Superior temporal gyrus (tissue), 1 donor: ENCODE measurements around the gene CRYZ.
A peak's percentile ranks its signal among the peaks of the same experiment; 100 is the strongest.

Experiments
- DNase-seq: peaks from one replicate; pipeline ENCODE4 v3.0.0-alpha.2; 2016; ENCODE audit errors: extremely low spot score

Gene CRYZ

DNA sequence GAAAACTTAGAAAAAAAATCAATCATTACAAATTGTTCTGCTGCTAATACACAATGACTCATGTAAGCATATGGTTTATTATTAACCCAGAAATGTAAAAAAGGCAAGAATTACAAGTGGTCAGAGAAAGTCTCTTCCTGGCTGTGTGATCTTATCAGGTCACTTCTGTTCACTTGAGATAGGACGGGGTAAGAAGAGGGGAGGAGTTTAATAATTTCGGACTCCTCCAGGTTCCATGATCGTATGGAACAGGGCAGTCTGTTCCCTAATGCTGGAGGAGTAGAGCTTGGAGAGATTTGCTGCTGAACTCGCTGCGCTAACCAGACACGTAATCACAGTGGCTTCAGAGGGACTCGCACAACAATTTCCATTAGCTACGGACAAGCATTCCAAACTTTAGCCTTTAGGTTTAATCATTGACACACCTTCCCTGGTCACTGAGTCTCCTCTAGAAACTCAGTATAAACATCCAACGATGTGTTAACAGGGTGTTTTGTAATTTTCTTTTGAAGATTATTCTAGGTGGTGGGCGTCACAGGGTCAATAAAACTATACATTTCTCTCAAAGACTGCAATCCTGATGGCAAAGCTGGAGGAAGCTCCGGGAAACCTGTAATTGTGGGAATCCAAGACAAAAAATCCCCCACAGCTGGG, 1.3 kb downstream of the CRYZ start:
- no peak for DNase-seq

DNA sequence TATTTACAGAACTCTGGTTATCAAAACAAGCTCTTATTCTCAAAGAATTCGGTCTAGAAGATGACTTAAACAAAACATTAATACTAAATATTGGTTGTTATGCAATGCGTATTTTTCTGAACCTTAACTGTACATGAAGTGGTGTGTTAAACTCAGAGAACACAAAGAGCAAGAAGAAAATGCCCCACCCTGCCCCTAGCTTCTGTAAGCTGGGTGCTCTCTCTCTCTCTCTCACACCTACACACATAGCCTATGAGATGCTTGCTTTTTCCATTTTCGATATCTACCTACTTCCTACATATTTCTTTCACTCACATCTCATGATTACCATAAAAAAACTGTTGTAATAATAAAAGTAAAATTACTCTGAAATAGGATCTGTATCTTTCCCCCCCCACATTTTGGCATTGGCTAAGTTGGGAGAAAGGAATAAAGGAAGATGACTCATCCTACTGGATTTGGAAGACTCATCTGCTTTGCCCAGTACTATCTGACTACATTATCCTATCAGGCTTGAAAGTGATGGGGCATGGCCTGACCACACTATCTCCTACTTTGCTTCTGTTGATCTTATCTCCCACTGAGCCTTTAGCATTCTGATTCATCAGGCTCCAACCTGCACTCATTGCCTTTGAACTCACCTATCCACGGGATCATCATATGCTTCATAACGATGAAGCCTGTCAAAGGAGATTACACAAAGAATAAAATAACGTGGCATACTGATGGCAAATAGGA, 2.9 kb downstream of the CRYZ start:
- DNase-seq = no peak

DNA sequence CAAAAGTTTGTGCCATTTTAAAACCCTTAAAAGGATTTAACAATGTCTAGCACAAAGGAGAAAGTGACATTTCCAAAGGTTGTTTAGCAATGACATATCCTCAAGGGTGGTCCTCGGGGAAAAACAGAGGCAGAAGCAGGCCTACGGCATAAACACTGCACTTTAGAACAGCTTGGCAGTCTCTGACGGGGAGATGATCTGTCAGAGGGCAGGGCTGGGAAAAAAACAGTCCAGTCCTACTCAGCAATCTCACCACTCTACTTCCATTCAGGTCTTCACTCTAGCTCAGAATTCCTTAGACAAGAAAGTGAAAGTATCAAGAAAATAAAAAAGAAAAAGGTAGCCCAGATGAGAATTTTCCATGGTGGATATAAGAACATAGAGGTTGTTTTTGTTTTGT, 4.1 kb downstream of the CRYZ start:
- DNase-seq = no peak

DNA sequence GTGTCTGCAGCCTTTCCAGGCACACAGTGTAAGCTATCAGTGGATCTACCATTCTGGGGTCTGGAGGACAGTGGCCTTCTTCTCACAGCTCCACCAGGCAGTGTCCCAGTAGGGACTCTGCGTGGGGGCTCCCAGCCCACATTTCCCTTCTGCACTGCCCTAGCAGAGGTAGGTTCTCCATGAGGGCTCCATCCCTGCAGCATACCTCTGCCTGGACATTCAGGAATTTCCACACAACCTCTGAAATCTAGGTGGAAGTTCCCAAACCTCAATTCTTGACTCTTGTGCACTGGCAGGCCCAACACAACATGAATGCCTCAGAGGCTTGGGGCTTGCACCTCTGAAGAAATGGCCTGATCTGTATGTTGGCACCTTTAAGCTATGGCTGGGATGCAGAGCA, 6.8 kb downstream of the CRYZ start:
- no peak for DNase-seq

DNA sequence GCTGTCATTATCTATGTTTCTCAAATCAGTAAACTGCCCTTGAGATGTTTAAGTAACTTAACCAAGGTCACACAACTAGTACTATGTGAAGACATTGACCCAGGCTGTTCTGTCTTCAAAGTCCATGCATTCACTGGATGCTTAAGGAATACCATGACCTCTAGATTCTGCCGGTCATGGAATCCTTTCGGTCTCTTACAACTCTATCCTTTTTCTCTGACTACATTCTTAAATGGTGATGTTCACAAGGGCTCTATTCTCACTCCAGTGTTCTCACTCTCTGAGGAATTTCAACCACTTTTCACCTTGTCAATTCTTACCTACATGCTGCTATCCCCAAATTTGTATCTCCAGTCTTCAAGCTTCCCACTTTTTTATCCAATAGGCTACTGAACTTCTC, 15.2 kb downstream of the CRYZ start:
- no peak for DNase-seq

DNA sequence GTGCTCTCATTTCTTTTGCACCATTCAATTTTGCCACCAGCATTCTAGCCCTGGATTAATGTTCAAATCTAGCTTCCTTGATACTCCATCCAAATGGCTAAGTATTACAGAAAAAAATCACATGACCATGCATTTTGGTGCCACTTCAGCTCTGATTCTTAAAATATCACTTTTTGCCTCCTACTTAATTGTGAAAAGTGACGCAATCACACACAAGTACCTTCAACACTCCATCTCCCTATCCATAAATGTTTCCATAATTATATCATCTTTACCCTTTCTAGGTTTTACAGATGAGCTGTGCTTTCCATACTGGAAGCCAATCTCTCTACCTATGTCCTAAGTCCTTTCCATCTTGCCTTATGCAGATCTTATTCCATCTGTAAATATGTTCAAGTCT, 16.0 kb downstream of the CRYZ start:
- no peak for DNase-seq

DNA sequence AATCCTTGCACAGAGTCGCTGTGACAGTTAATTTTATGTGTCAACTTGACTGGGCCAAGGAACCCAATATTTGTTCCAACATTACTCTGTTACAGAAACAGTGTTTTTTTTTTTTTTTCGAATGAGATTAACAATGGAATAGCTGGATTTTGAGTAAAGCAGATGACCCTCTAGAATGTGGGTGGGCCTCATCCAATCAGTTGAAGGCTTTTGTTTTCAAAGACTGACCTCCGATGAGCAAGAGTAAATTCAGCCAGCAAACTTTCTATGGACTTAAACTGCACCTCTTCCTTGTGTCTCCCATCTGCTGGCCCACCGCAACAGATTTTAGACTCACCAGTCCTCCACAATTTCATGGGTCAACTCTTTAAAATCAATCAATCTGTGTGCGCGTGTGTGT, 17.0 kb downstream of the CRYZ start:
- no peak for DNase-seq

DNA sequence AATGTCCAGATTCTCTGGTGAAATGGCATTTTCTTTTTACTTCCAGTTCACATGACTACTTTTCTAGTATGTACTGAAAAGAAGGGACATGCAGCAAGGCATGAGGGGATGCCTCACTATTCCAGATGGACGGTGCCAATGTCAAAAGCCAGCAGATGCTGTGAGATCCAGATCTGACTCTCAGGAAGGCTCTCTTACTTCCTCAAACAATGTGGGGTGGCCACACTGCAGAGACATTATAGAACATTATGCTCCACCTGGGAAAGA, 17.7 kb downstream of the CRYZ start:
- no peak for DNase-seq

DNA sequence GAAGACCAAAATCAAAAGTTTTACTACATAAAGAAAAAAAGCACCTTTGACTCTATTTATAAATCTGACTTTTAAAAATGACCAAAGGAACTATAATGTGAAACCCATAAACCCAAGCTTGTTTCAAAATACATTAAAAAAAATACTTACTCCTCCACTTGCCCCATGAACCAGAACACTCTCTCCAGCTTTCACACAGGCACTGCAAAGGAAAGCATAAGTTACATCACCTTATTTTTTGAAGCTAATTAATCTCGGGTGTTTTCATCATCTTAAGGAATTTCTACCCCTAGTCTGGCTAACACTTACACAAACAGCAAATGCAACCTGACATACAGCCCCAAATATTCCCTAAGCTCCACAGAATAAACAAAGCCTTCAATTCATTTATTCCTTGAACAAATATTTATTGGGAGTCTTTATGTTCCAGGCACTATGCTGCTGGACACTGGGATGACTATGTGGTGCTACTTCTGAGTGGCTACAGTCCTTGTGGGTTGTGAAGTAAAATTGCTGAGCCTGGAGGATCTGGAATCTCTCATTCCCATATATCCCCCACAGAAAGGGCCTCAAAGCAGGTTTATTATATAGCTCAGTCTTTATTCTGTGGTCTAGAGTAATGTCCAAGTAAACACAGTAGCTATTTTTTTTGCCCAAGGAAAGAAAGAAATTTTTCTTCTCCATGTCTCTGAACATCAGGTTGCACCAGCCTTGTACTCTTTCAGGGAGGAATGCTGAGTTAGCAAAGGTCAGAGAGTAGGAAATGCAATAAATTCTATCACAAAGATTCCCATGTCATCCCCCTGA, 18.2 kb downstream of the CRYZ start:
- no peak for DNase-seq

DNA sequence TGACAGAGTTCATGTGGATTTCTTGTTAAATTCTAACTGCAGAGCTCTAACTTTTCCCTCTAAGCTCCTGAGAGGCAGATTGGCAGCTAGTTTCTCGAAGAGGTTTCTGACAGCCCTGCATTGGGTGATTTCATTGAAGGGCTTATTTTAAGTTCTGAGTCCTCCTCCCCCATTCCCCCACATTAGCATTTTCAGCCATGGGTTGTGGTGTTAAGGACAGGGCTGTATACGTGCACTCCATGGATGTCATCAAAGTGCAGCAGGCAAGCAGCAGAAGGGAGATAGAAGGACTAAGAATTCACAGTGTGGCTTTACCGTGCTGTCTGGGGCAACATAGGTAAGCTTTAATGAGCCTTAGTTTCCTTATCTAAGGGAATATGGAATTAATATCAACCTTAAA, 19.0 kb downstream of the CRYZ start:
- DNase-seq = no peak

DNA sequence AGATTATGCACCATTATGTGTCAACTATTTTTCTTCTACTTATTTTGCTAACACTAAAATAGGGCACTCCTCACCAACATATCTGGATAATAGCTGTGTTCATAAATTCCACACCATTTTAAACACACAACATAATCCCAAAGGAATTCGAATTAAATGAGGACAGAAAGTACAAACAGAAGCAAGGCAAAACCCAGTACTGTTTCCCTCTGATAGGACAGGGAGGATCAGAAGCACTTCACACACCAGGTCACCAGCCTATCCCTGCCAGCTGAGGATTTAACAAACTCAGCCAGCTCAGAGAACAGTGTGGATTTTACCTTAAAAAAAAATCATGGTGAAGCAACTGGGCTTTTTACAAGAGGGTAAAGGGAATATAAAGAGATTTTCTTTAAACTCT, 20.0 kb downstream of the CRYZ start:
- DNase-seq = no peak

DNA sequence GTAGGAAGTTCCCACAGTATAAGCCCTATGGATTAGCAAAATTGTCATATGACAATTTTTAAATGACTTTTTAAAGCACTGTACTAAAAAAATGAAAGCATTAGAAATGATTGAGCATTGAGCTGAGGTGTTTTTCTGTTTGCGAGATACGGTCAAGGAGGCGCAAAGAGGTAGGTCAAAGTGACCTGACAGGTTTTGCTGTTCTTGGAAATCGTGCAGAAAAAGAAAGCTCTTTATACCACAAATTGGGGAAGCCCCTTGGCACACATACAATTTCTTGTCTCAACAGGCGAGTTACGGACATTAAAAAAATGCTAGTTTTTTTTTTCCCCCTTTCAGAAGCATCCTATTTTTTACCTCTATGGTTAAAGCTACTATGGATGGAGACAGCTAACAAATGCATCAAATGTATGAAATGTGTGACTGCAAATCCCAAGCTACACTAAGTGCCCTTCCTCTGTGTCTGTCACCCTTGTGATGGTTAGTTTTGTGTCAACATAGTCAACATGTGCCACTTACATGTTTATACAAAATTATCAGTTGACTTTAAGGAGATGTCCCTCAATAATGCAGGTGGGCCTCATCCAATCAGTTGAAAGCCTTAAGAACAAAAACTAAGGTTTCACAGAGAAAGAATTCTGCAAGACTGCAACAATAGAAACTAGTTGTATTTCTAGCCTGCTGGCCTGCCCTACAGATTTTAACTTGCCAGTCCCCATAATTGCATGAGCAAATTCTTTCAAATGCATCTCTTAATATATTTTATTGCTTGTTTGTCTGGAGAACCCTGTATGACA, 29.3 kb downstream of the CRYZ start:
- DNase-seq = no peak

DNA sequence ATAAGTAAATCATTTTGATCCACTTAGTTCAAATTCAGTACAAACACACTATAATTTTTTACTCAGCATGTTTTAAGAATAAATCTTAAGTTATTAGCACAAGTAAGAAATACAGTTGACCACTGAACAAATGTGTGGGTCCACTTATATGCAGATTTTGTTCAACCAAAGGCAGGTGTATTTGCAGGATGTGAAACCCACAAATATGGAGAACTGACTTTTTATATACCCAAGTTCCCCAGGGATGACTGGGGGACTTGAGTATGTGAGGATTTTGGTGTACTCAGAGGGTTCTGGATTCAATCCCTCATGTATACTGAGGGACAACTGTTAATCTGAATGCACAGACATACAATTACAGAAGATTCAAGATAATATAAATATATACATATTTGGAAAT, 33.5 kb downstream of the CRYZ start:
- no peak for DNase-seq

DNA sequence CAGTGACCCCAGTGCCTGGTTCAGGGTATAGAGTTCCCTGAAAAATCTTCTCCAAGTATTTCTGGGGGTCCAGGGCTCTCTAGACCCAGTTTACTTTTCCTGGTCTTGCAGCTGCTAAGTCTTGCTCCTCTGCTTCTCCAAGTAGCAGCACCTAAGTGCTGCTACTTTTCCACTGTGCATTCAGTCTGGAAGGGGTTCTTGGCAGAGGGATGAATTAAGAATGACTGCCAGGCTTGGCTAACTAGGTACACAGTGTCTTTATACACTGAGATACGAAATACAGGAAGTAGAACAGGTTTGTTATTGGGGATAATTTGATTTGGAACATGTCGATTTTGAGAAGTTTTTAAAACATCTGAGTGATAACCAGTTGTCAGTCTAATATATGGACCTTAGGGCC, 35.0 kb downstream of the CRYZ start:
- no peak for DNase-seq

DNA sequence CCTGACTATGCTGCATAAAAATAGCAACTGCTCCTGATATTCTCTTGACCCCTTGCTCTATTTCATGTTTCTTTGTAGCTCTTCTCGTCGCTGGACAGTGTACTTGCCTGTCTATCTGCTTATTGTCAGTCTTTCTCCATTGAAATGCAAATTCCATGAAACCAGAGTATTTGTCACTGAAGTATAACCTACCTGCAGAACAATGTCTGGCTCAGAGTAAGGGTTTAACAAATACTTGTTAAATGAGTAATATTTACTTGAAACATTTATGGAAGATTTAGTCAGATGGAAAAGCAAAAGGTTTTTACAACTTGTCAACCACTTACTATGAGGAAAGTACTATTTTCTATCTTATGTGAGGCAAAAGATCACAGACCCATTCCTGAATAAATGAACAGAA, 39.4 kb downstream of the CRYZ start:
- no peak for DNase-seq

DNA sequence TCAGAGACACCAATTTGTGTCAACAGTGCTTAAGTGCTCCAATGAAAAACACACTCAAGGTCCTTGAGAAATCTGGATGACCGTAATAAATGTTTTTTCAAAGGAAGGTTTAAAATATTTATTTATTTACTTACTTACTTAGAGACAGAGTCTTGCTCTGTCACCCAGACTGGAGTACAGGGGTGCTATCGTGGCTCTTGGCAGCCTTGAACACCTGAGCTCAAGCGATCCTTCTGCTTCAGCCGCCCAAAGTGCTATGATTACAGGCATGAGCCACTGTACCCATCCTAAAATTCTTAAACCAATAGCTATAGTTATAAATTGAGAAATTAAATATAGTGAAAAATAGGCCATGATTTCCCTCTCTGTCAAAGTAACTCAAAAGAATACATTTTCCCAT, 41.9 kb downstream of the CRYZ start:
- DNase-seq = no peak

DNA sequence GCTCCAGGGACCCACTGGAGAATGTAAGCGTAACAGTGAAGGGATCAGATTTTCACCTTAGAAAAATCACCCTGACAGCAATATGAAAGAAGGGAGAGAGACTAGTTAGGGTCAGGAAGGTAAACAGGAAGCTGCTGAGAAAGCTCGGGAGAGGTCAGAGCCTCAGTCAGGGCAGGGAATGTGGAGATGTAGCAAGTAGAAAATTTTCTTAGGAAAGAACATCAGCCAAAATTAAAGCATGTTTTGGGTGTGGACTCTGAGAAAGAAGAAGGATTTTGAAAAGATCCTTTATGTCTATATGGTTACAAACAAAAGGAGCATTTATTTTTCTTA, 42.5 kb downstream of the CRYZ start:
- DNase-seq = no peak

DNA sequence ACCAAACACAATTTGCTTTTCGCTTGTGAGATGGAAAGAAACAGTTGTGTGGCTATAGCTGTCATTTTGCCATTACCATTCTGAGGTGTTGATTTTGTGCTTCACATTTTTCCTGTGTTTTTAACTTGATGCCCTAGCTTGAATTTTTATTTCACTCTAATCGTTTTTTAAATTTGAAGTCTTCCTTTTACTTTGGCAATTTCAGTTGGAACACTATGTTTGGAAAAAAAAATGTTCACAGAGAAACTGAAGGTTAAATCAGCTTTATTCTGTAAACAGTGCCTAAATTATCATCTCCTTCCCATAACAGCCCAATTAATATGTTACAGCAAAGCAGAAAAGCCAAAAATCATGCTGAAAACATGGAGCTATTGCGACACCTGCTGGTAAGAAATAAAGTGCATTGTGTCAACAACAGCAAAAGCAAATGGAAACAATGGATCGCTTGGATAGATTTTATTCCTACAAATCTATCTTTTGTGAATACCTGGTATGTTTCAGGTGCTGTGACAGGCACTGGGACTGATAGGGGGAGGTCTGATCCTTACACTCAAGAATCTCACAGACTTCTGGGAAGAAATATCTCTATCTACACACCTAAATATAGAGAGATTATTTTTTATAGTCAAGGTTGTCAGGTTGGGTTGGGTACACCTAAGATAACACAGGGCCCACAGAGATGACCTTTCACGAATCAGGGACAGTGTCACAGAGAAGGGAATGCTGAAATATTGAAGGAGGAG, 43.1 kb downstream of the CRYZ start:
- DNase-seq = peak; percentile 95

DNA sequence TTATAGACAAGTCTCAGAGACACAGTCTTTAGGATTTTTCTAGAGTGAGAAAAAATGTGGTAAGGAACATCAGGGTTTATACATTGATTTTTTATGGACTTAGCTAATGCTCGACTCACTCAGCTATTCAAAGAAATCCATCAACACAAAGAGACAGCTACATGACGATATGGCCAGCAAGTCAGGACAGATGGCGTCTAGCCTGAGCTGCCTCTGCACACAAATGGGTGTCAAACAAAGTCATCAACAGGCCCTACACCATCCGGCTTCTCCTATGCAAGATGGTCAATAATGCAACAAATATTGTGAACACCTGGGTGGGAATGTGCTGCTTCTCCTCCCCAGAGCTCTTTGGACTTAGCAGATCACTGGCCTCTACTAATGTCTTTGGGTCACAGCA, 45.9 kb downstream of the CRYZ start:
- no peak for DNase-seq

DNA sequence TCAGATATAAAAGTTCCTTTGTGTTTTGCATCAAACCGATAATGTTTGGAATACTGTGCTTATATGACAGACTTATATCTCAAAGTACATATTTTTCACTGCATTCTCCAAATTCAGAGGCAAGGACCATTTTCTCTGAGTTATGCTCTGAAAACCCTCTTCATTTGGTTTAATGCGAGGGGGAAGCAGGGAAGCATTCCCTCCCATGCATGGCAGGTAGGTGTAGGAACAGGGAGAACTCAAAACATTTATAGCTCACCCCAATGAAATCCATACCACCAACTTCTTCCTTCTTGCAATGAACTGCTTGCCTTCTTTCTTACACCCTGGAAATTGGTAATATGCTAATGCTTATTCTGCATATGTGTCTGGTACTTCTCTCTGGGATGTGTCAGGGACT, 48.5 kb downstream of the CRYZ start:
- DNase-seq = no peak

DNA sequence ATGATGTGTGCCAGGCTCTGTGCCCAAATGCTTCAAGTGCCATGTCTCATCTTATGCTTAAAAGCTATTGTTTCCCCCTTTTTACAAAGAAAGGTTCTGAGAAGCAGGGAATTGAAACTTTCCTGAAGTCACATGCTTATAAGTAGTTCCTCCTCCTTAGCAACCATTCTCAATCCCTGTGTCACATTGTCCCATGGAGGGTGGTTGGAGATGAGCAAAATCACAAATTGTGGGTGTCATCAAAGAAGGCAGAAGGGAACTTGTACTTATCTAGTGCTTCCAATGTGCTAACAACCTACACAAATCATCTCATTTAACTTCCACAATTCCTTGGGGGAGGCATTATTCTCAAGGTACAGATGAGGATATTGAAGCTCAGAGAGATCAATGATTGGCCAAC, 49.2 kb downstream of the CRYZ start:
- DNase-seq = no peak

DNA sequence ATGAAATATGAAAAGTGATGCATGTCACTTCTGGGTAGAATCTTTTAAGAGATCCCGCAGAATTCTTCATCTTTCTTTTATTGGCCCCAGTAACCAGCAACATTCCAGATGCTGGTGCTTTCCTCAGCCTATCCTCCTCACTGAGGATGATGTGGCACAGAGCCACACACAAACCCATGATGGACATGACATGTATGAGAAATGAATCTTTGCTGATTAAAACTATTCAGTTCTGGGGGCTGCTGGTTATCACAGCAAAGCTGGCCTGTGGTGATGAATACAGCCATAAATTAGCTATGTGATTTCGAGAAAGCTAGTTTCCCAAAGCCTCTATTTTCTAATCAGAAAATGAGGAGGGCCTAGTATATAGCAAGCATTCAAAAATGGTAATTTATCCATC, 51.0 kb downstream of the CRYZ start:
- no peak for DNase-seq
